ENCODE measurements around the gene LAMTOR3.

Gene LAMTOR3

GRCh38 chr4:99876946-99877345 is 17.3 kb downstream of the LAMTOR3 start:
- Histone ChIP-seq H3K9me3 (ENCODE audit: insufficient read depth, low read depth, low read length) (no peaks in the 10 kb centered on the region), H4K20me1 (ENCODE audit: insufficient read depth, low read length, poor library complexity, severe bottlenecking) (no peaks in the 10 kb centered on the region), H2AFZ (ENCODE audit: low read length) (no peak overlapping the region), H3K9me2 (replicated peaks; ENCODE audit: low read depth, low read length) (no peaks in the 10 kb centered on the region), H3K4me2 (ENCODE audit: low read depth, low read length, poor library complexity, severe bottlenecking) (no peak overlapping the region), H3F3A (ENCODE audit: low read depth) (no peaks in the 10 kb centered on the region), H3K9ac (ENCODE audit: low read depth, low read length, poor library complexity, severe bottlenecking) (no peak overlapping the region), H3K36me3 (ENCODE audit: insufficient read depth, low read length) (peaks cover 27% of the 10 kb centered on the region; the same call in 1 of the 2 replicates), H3K4me1 (ENCODE audit: insufficient read depth, low read length, poor library complexity, severe bottlenecking) (no peaks in the 10 kb centered on the region), H3K79me2 (ENCODE audit: insufficient read depth, low read length) (no peaks in the 10 kb centered on the region), H3K4me3 (ENCODE audit: low read length, poor library complexity, severe bottlenecking) (no peak overlapping the region), H3K27me3 (ENCODE audit: insufficient read depth, low read length, poor library complexity, severe bottlenecking) (no peaks in the 10 kb centered on the region)
- TF ChIP-seq CTCF (conservative IDR thresholded peaks at IDR 0.05; ENCODE audit: low read length) (no peak), EZH2phosphoT487 (IDR thresholded peaks at IDR 0.05; ENCODE audit: borderline replicate concordance) (no peak)

- no peaks in the 10 kb centered on the region for H3K4me1 ChIP-seq (ENCODE audit: insufficient read depth, low read length, poor library complexity, severe bottlenecking)
- no peak overlapping the region for H2AFZ ChIP-seq (ENCODE audit: low read length)
- H3K27me3 ChIP-seq (ENCODE audit: insufficient read depth, low read length, poor library complexity, severe bottlenecking) = no peaks in the 10 kb centered on the region
- H3K9me3 ChIP-seq (ENCODE audit: insufficient read depth, low read depth, low read length) = no peaks in the 10 kb centered on the region
- H3K9me2 ChIP-seq (replicated peaks; ENCODE audit: low read depth, low read length) = no peaks in the 10 kb centered on the region
- TF ChIP-seq CTCF (conservative IDR thresholded peaks at IDR 0.05; ENCODE audit: low read length) (no peak), EZH2phosphoT487 (IDR thresholded peaks at IDR 0.05; ENCODE audit: borderline replicate concordance) (no peak)
- no peak overlapping the region for H3K9ac ChIP-seq (ENCODE audit: low read depth, low read length, poor library complexity, severe bottlenecking)
- H3K4me2 ChIP-seq (ENCODE audit: low read depth, low read length, poor library complexity, severe bottlenecking) = no peak overlapping the region
- H3K4me3 ChIP-seq (ENCODE audit: low read length, poor library complexity, severe bottlenecking) = no peak overlapping the region
- H4K20me1 ChIP-seq (ENCODE audit: insufficient read depth, low read length, poor library complexity, severe bottlenecking) = no peaks in the 10 kb centered on the region
- H3K36me3 ChIP-seq (ENCODE audit: insufficient read depth, low read length) = peaks cover 9% of the 10 kb centered on the region; the same call in 1 of the 2 replicates
- H3F3A ChIP-seq (ENCODE audit: low read depth) = no peaks in the 10 kb centered on the region
- H3K79me2 ChIP-seq (ENCODE audit: insufficient read depth, low read length) = no peaks in the 10 kb centered on the region
Observed at GRCh38 chr4:99875071-99875470, 19.2 kb downstream of the LAMTOR3 start.

GRCh38 chr4:99872570-99872969 is 21.7 kb downstream of the LAMTOR3 start:
- Histone ChIP-seq H2AFZ (ENCODE audit: low read length) (no peak overlapping the region), H3K9me2 (replicated peaks; ENCODE audit: low read depth, low read length) (no peaks in the 10 kb centered on the region), H3K27me3 (ENCODE audit: insufficient read depth, low read length, poor library complexity, severe bottlenecking) (no peaks in the 10 kb centered on the region), H3K9me3 (ENCODE audit: insufficient read depth, low read depth, low read length) (no peaks in the 10 kb centered on the region), H3K36me3 (ENCODE audit: insufficient read depth, low read length) (no peaks in the 10 kb centered on the region), H3K79me2 (ENCODE audit: insufficient read depth, low read length) (no peaks in the 10 kb centered on the region), H3F3A (ENCODE audit: low read depth) (no peaks in the 10 kb centered on the region), H3K4me2 (ENCODE audit: low read depth, low read length, poor library complexity, severe bottlenecking) (no peak overlapping the region), H4K20me1 (ENCODE audit: insufficient read depth, low read length, poor library complexity, severe bottlenecking) (no peaks in the 10 kb centered on the region), H3K9ac (ENCODE audit: low read depth, low read length, poor library complexity, severe bottlenecking) (no peak overlapping the region), H3K4me1 (ENCODE audit: insufficient read depth, low read length, poor library complexity, severe bottlenecking) (no peaks in the 10 kb centered on the region), H3K4me3 (ENCODE audit: low read length, poor library complexity, severe bottlenecking) (no peak overlapping the region)
- TF ChIP-seq CTCF (conservative IDR thresholded peaks at IDR 0.05; ENCODE audit: low read length) (no peak), EZH2phosphoT487 (IDR thresholded peaks at IDR 0.05; ENCODE audit: borderline replicate concordance) (no peak)
